ENCODE data around the gene ZFYVE9. TPM values are rescaled to one million over a fixed set of nuclear protein-coding genes. Genes with fewer than 3 reads are reported as not detected.

ZFYVE9 gene
- total and polyA plus RNA-seq, 10 of the 15 experiments (the other 5 are each of a cell fraction or from before 2014, with no cell fraction given) = 0.26 to 6.9 (median 2.3) TPM

- Histone ChIP-seq H3K4me2 (ENCODE audit: control insufficient read depth, insufficient read depth) (no peak overlapping the region), H3K36me3 (ENCODE audit: control insufficient read depth in 2 of 2, insufficient read depth in 2 of 2, low read length in 1 of 2) (no peaks in the 10 kb centered on the region), H3K9ac (ENCODE audit: control insufficient read depth, insufficient read depth, low read length) (no peak overlapping the region), H3K9me3 (replicated peaks; ENCODE audit: control insufficient read depth, insufficient read depth, low read length) (no peaks in the 10 kb centered on the region), H3K27me3 (replicated peaks in 1 of 2; ENCODE audit: control insufficient read depth in 2 of 2, insufficient read depth in 2 of 2, low read length in 1 of 2) (no peaks in the 10 kb centered on the region), H3K79me2 (ENCODE audit: control insufficient read depth, insufficient read depth, low read length) (no peaks in the 10 kb centered on the region), H3K27ac (ENCODE audit: control insufficient read depth, insufficient read depth) (no peak overlapping the region), H3K4me3 (no peak overlapping the region), H2AFZ (ENCODE audit: control insufficient read depth, low read depth, low read length) (no peak overlapping the region), H3K4me1 (ENCODE audit: control insufficient read depth, insufficient read depth, low read length) (no peaks in the 10 kb centered on the region), H4K20me1 (ENCODE audit: control insufficient read depth, insufficient read depth) (no peaks in the 10 kb centered on the region)
- TF ChIP-seq USF1 (IDR thresholded peaks at IDR 0.05; ENCODE audit: borderline replicate concordance, extremely low read length, insufficient read depth, low read depth, low read length) (no peak), PAX5 (IDR thresholded peaks at IDR 0.05; ENCODE audit: borderline replicate concordance, low read depth, low read length) (no peak), REST (IDR thresholded peaks at IDR 0.05; ENCODE audit: low read depth, low read length) (no peak), YY1 (IDR thresholded peaks at IDR 0.05; ENCODE audit: low read depth, low read length) (no peak), CEBPB (IDR thresholded peaks at IDR 0.05; ENCODE audit: borderline replicate concordance in 1 of 2, low read depth in 2 of 2, low read length in 2 of 2) (no peak), ZZZ3 (IDR thresholded peaks at IDR 0.05; ENCODE audit: control insufficient read depth, insufficient read length, low read depth) (no peak), FOS (IDR thresholded peaks at IDR 0.05; ENCODE audit: borderline replicate concordance, extremely low read depth, insufficient read length) (no peak), TCF12 (IDR thresholded peaks at IDR 0.05; ENCODE audit: low read depth, low read length) (no peak), NFYA (IDR thresholded peaks at IDR 0.05; ENCODE audit: borderline replicate concordance, low read depth, low read length) (no peak), PAX8 (IDR thresholded peaks at IDR 0.05) (no peak)
- ChIA-PET SMC1A (ENCODE audit: uncharacterized antibody, unreplicated experiment) (no interaction called here), RAD21 (ENCODE audit: unreplicated experiment) (no interaction called here), POLR2A (no interaction called here), CTCF (no interaction called here)
- in situ Hi-C loops (cut with MboI) (no loop called here), intact Hi-C loops (cut with micrococcal nuclease; ENCODE audit: unreplicated experiment) (no loop called here)
- FAIRE-seq = no peak
- 33% methylated on average over 1 of the region's 1 CpG for WGBS (ENCODE audit: insufficient coverage, insufficient replicate concordance, low lambda C conversion rate, missing lambda C conversion rate)
- DNase-seq (ENCODE audit: low read depth, low spot score) = no peak
- ATAC-seq = no peak
- no TSS peak for BruUV-seq (replicated peaks)
Observed at GRCh38 chr1:52195161-52195560, 53.3 kb downstream of the ZFYVE9 start.

Measured in GM12878 (cell line).